Endothelial cell of umbilical vein (primary cell): ENCODE data around the gene TPP1. TPM values are rescaled to one million over a fixed set of nuclear protein-coding genes. Genes with fewer than 3 reads are reported as not detected.

Experiments used
- BruUV-seq: library from RNA; stranded (reverse); fragments of 400-500 nt; replicated peaks from 2 replicates; lab custom pipeline; 2021; lab: Mats Ljungman, UMichigan
- CTCF ChIA-PET: fragments of 300-600, 350-600 bp; sonication (Branson Sonifier 250); formaldehyde crosslinking; loops from one replicate; lab custom pipeline; 2021; ENCODE audit warnings: antibody characterized with exemption, inconsistent platforms; lab: Charles Lee
- POLR2A ChIA-PET: fragments of 300-600, 350-600 bp; sonication (Branson Sonifier 250); formaldehyde crosslinking; loops from one replicate; lab custom pipeline; 2021; ENCODE audit warnings: antibody characterized with exemption, inconsistent platforms; lab: Charles Lee
- DNase-seq: peaks from one replicate; pipeline ENCODE4 v3.0.0-alpha.2; 2011; ENCODE audit warnings: low read depth, low spot score
- FAIRE-seq: peaks from 2 replicates; lab custom pipeline; 2011; peaks lifted over from hg19 to GRCh38; lab: Jason Lieb, UNC
- H2AFZ ChIP-seq: 2 replicates; pipeline ENCODE4 v1.6.0; 2012; ENCODE audit warnings: low read depth, low read length, control low read depth, inconsistent platforms
- H3K27ac ChIP-seq: 2 replicates; pipeline ENCODE4 v1.5.1; 2011; ENCODE audit warnings: low read depth, mild to moderate bottlenecking, control low read depth, low read length, moderate library complexity; ENCODE audit not compliant: insufficient read depth
- H3K27me3 ChIP-seq, 2 experiments: 2 replicates each; pipeline versions ENCODE4 v1.6.0 to v1.6.1; 2011; ENCODE audit warnings: low read length in 2 of 2, mixed read lengths in 1 of 2; ENCODE audit not compliant: control insufficient read depth in 2 of 2, insufficient read depth in 2 of 2
- H3K36me3 ChIP-seq, 2 experiments: 2 replicates in 1 of 2; 3 replicates in 1 of 2; pipeline ENCODE4 v1.5.1; 2011; ENCODE audit warnings: low read length in 2 of 2, mild to moderate bottlenecking in 1 of 2, moderate library complexity in 1 of 2; ENCODE audit not compliant: control insufficient read depth in 2 of 2, insufficient read depth in 2 of 2; ENCODE audit errors: extremely low read depth in 1 of 2
- H3K4me1 ChIP-seq: 3 replicates; pipeline ENCODE4 v1.5.1; 2011; ENCODE audit warnings: mild to moderate bottlenecking, low read length; ENCODE audit not compliant: control insufficient read depth, insufficient read depth; ENCODE audit errors: extremely low read depth
- H3K4me2 ChIP-seq: 2 replicates; pipeline ENCODE4 v1.6.1; 2011; ENCODE audit warnings: low read length, control low read depth, mixed read lengths; ENCODE audit not compliant: insufficient read depth
- H3K4me3 ChIP-seq, 3 experiments: fragments of 200-600 bp in 1 of 3; sonication (generic), shearing (Covaris generic) in 1 of 3; replicated peaks in 1 of 3; 2 replicates each; pipeline ENCODE4 v1.5.1; 2011 to 2016; ENCODE audit warnings: control low read depth in 3 of 3, low read length in 3 of 3, mild to moderate bottlenecking in 2 of 3, inconsistent platforms in 1 of 3, low read depth in 1 of 3, moderate library complexity in 1 of 3; ENCODE audit not compliant: insufficient read depth in 1 of 3
- H3K79me2 ChIP-seq: 2 replicates; pipeline ENCODE4 v1.6.0; 2012; ENCODE audit warnings: low read length, inconsistent platforms; ENCODE audit not compliant: control insufficient read depth, insufficient read depth
- H3K9ac ChIP-seq: replicated peaks from 2 replicates; pipeline ENCODE3; 2011; ENCODE audit warnings: low read length, control low read depth; ENCODE audit not compliant: insufficient read depth; ENCODE audit errors: extremely low read depth
- H3K9me1 ChIP-seq: replicated peaks from 3 replicates; pipeline ENCODE4 v1.6.0; 2011; ENCODE audit warnings: mild to moderate bottlenecking, low read length; ENCODE audit not compliant: control insufficient read depth, insufficient read depth; ENCODE audit errors: extremely low read depth
- H3K9me3 ChIP-seq: replicated peaks from 2 replicates; pipeline ENCODE4 v1.5.1; 2012; ENCODE audit warnings: low read length, inconsistent platforms; ENCODE audit not compliant: control insufficient read depth, insufficient read depth
- H4K20me1 ChIP-seq: replicated peaks from 2 replicates; pipeline ENCODE3; 2011; ENCODE audit warnings: mild to moderate bottlenecking, low read length; ENCODE audit not compliant: control insufficient read depth, insufficient read depth; ENCODE audit errors: extremely low read depth
- FOS ChIP-seq: IDR thresholded peaks from 2 replicates; pipeline ENCODE4 v1.6.1; 2011; ENCODE audit warnings: mild to moderate bottlenecking, low read length, moderate library complexity, borderline replicate concordance; ENCODE audit not compliant: insufficient read depth
- GATA2 ChIP-seq: IDR thresholded peaks from 2 replicates; pipeline ENCODE4 v1.7.0; 2011; ENCODE audit warnings: low read depth, mild to moderate bottlenecking, moderate library complexity, mixed read lengths, low read length; ENCODE audit not compliant: insufficient read length, insufficient read depth
- JUN ChIP-seq: IDR thresholded peaks from 2 replicates; pipeline ENCODE4 v1.6.1; 2011; ENCODE audit warnings: borderline replicate concordance, low read depth; ENCODE audit not compliant: insufficient read length, insufficient read depth
- MYC ChIP-seq: IDR thresholded peaks from one replicate; pipeline ENCODE4 v1.6.1; 2011; ENCODE audit warnings: mild to moderate bottlenecking, low read depth, low read length
- POLR2AphosphoS5 ChIP-seq: IDR thresholded peaks from 2 replicates; pipeline ENCODE4 v1.6.1; 2012; ENCODE audit warnings: low read depth, mild to moderate bottlenecking, control low read depth, low read length, moderate library complexity; ENCODE audit not compliant: insufficient read depth
- dilution Hi-C: fragments of 300-500 bp; cut with MboI; formaldehyde crosslinking; loops from one replicate; pipeline ENCODE4 v1.15.0; 2019; ENCODE audit warnings: low sequenced_read_pairs; ENCODE audit not compliant: extremely low pct_ligation_motif_present
- intact Hi-C: fragments of 100-400 bp; cut with micrococcal nuclease; formaldehyde crosslinking; loops from one replicate; pipeline ENCODE4 v1.10.0; 2022
- polyA plus RNA-seq, 4 experiments: library from polyadenylated mRNA; depleted of rRNA in 3 of 4; stranded (reverse) in 3 of 4; unstranded in 1 of 4; fragments of >200 nt; gene quantifications; 2 replicates each; pipeline versions ENCODE4 v1.2.1 to v1.2.3, GENCODE V29; 2011 to 2012; ENCODE audit warnings: missing spikeins in 1 of 4
- total RNA-seq: library from RNA; stranded (reverse); gene quantifications from 2 replicates; pipeline ENCODE4 v1.2.3, GENCODE V29; 2021
- TF ChIP-seq, protein P1 (sequence below): IDR thresholded peaks from 2 replicates; pipeline ENCODE4 v1.6.1; 2011; ENCODE audit not compliant: insufficient read depth, insufficient read length
- TF ChIP-seq, protein P2 (sequence below), 2 donors: IDR thresholded peaks; 1 replicate in 1 of 2; 2 replicates in 1 of 2; pipeline ENCODE4 v1.5.1; 2011; ENCODE audit warnings: low read length in 2 of 2, mild to moderate bottlenecking in 2 of 2, moderate library complexity in 2 of 2, control low read depth in 1 of 2, inconsistent platforms in 1 of 2, low read depth in 1 of 2; ENCODE audit not compliant: insufficient read depth in 1 of 2; ENCODE audit errors: extremely low read depth in 1 of 2

Gene TPP1
- total and polyA plus RNA-seq, 2 donors (not counting 3 experiments of a cell fraction or from before 2014, with no cell fraction given) = 124 to 224 TPM

DNA sequence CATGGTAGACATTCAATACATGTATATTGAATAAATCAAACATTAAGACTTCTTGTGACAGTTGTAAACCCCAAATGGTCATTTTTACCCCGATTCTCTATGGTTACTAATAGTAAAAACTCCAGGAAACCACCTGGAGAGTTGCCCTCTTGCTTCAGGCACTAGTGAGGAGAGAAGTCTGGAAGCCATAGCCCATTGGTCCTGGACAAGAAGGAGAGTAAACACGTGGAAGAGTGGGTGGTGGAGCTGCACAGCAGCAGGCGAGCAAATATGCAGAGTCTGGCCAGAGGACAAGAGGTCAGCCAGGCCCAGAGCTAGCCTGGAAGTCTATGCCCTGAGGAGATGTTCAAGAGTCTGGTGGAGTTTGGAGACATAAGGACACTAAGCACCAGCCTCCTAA is 18.6 kb upstream of the TPP1 start:
- Histone ChIP-seq H4K20me1 (no peaks in the 10 kb centered on the region), H3K4me1 (peaks cover 47% of the 10 kb centered on the region), H3K27me3 (no peaks in the 10 kb centered on the region), H3K79me2 (peaks cover 2% of the 10 kb centered on the region), H3K27ac (no peak overlapping the region), H3K9me1 (no peaks in the 10 kb centered on the region), H2AFZ (no peak overlapping the region), H3K9me3 (no peaks in the 10 kb centered on the region), H3K4me3 (no peak overlapping the region), H3K36me3 (peaks cover 0 to 28% of the 10 kb centered on the region in 2 experiments), H3K9ac (no peak overlapping the region), H3K4me2 (no peak overlapping the region)
- POLR2A ChIA-PET = no interaction called here
- dilution Hi-C loops (no loop called here), intact Hi-C loops (no loop called here)
- no peak for DNase-seq
- CTCF ChIA-PET = interaction anchor here (0.6 to 2.7 kb wide), 12 partner anchors 9 to 199 kb away, joined by 3 to 15 read pairs (median 4); partner anchors contain the start of genes MRPL17, TAF10 and TPP1
- no TSS peak for BruUV-seq
- FAIRE-seq = no peak
- TF ChIP-seq POLR2AphosphoS5 (no peak), JUN (no peak), GATA2 (no peak), FOS (no peak), MYC (no peak)
- TF ChIP-seq, protein P1, sequence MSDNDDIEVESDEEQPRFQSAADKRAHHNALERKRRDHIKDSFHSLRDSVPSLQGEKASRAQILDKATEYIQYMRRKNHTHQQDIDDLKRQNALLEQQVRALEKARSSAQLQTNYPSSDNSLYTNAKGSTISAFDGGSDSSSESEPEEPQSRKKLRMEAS = no peak
- TF ChIP-seq, protein P2, sequence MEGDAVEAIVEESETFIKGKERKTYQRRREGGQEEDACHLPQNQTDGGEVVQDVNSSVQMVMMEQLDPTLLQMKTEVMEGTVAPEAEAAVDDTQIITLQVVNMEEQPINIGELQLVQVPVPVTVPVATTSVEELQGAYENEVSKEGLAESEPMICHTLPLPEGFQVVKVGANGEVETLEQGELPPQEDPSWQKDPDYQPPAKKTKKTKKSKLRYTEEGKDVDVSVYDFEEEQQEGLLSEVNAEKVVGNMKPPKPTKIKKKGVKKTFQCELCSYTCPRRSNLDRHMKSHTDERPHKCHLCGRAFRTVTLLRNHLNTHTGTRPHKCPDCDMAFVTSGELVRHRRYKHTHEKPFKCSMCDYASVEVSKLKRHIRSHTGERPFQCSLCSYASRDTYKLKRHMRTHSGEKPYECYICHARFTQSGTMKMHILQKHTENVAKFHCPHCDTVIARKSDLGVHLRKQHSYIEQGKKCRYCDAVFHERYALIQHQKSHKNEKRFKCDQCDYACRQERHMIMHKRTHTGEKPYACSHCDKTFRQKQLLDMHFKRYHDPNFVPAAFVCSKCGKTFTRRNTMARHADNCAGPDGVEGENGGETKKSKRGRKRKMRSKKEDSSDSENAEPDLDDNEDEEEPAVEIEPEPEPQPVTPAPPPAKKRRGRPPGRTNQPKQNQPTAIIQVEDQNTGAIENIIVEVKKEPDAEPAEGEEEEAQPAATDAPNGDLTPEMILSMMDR (IDR thresholded peaks at IDR 0.05; ENCODE audit: extremely low read depth in 1 of 2, insufficient read depth in 1 of 2, low read depth in 1 of 2, low read length in 2 of 2) = no peak
